HL-60 (cell line): ENCODE results near the gene NHERF1.

ENCODE experiments used
- DNase-seq, 2 experiments: peaks; one replicate each; pipeline ENCODE4 v3.0.0-alpha.2; 2010 to 2020; ENCODE audit warnings: low read depth in 1 of 2, low spot score in 1 of 2
- H3K27ac ChIP-seq: fragments of 250-450 bp; sonication (Bioruptor Pico); replicated peaks from 2 replicates; pipeline ENCODE4 v1.5.1; 2020; ENCODE audit warnings: mild to moderate bottlenecking, moderate library complexity
- H3K27me3 ChIP-seq: fragments of 250-450 bp; sonication (Bioruptor Pico); 2 replicates; pipeline ENCODE4 v1.5.1; 2021; ENCODE audit warnings: mild to moderate bottlenecking, moderate library complexity; ENCODE audit not compliant: insufficient read depth, poor library complexity, severe bottlenecking
- H3K4me3 ChIP-seq: replicated peaks from 2 replicates; pipeline ENCODE4 v1.5.1; 2011; ENCODE audit warnings: mild to moderate bottlenecking, control low read depth, low read length; ENCODE audit not compliant: insufficient read depth
- CTCF ChIP-seq: IDR thresholded peaks from one replicate; pipeline ENCODE4 v1.5.1; 2011; ENCODE audit warnings: low read length, control low read depth, inconsistent platforms; ENCODE audit not compliant: insufficient read depth
- GABPA ChIP-seq: IDR thresholded peaks from 2 replicates; pipeline ENCODE4 v1.6.1; 2012; ENCODE audit warnings: low read depth
- POLR2AphosphoS5 ChIP-seq: IDR thresholded peaks from 2 replicates; pipeline ENCODE4 v1.6.1; 2012; ENCODE audit warnings: low read depth
- REST ChIP-seq: IDR thresholded peaks from 2 replicates; pipeline ENCODE4 v1.6.1; 2012; ENCODE audit warnings: low read depth; ENCODE audit not compliant: insufficient replicate concordance
- SPI1 ChIP-seq: IDR thresholded peaks from 2 replicates; pipeline ENCODE4 v1.6.1; 2012; ENCODE audit warnings: low read depth, mild to moderate bottlenecking, borderline replicate concordance

Gene NHERF1

GRCh38 chr17:74729866-74730265 lies 18.6 kb upstream of the NHERF1 start:
- no peak overlapping the region for H3K27ac ChIP-seq
- DNase-seq: no peak
- TF ChIP-seq REST (no peak), POLR2AphosphoS5 (no peak), SPI1 (no peak), GABPA (no peak), CTCF (no peak)
- H3K27me3 ChIP-seq: no peaks in the 10 kb centered on the region
- H3K4me3 ChIP-seq: no peak overlapping the region

- H3K27ac ChIP-seq: no peak overlapping the region
- DNase-seq: peak in 1 of 2 experiments; percentile 43
- no peak for TF ChIP-seq POLR2AphosphoS5
- TF ChIP-seq CTCF: no peak
- TF ChIP-seq REST: no peak
Measured at GRCh38 chr17:74730491-74731346, 17.7 kb upstream of the NHERF1 start.

GRCh38 chr17:74731347-74731605 lies 17.2 kb upstream of the NHERF1 start:
- H3K27ac ChIP-seq: no peak overlapping the region
- H3K27me3 ChIP-seq: no peaks in the 10 kb centered on the region
- no peak overlapping the region for H3K4me3 ChIP-seq
- no peak for DNase-seq
- no peak for TF ChIP-seq REST
- no peak for TF ChIP-seq GABPA
- no peak for TF ChIP-seq POLR2AphosphoS5
- TF ChIP-seq SPI1: no peak
- no peak for TF ChIP-seq CTCF

More at GRCh38 chr17:74730491-74731346, 17.7 kb upstream of the NHERF1 start:
- Histone ChIP-seq H3K27me3 (no peaks in the 10 kb centered on the region), H3K4me3 (no peak overlapping the region)
